ENCODE data around the gene STIMATE.

Gene STIMATE

GRCh38 chr3:52893723-52894122, 3.6 kb downstream of the STIMATE start:
- no peak for DNase-seq (ENCODE audit: low spot score)

GRCh38 chr3:52892625-52893311, 4.6 kb downstream of the STIMATE start:
- DNase-seq (ENCODE audit: low spot score) = no peak

- DNase-seq (ENCODE audit: low spot score) = no peak
Measured at GRCh38 chr3:52892290-52892624, 5.1 kb downstream of the STIMATE start.

- DNase-seq (ENCODE audit: low spot score) = no peak
Measured at GRCh38 chr3:52891615-52892081, 5.7 kb downstream of the STIMATE start.

GRCh38 chr3:52891164-52891563, 6.2 kb downstream of the STIMATE start:
- no peak for DNase-seq (ENCODE audit: low spot score)

GRCh38 chr3:52890735-52891134, 6.6 kb downstream of the STIMATE start:
- DNase-seq (ENCODE audit: low spot score) = no peak

- DNase-seq (ENCODE audit: low spot score) = no peak
Measured at GRCh38 chr3:52889901-52890300, 7.4 kb downstream of the STIMATE start.

GRCh38 chr3:52887166-52887565, 10.2 kb downstream of the STIMATE start:
- DNase-seq (ENCODE audit: low spot score) = no peak

GRCh38 chr3:52886049-52886730, 11.2 kb downstream of the STIMATE start:
- DNase-seq (ENCODE audit: low spot score) = no peak

GRCh38 chr3:52882377-52882776, 15.0 kb downstream of the STIMATE start:
- no peak for DNase-seq (ENCODE audit: low spot score)

GRCh38 chr3:52881871-52882270, 15.5 kb downstream of the STIMATE start:
- DNase-seq (ENCODE audit: low spot score) = no peak

- no peak for DNase-seq (ENCODE audit: low spot score)
Measured at GRCh38 chr3:52880474-52880873, 16.9 kb downstream of the STIMATE start.

GRCh38 chr3:52880047-52880446, 17.3 kb downstream of the STIMATE start:
- DNase-seq (ENCODE audit: low spot score) = no peak

GRCh38 chr3:52879581-52879980, 17.8 kb downstream of the STIMATE start:
- no peak for DNase-seq (ENCODE audit: low spot score)

GRCh38 chr3:52879090-52879489, 18.3 kb downstream of the STIMATE start:
- no peak for DNase-seq (ENCODE audit: low spot score)

- no peak for DNase-seq (ENCODE audit: low spot score)
Measured at GRCh38 chr3:52877085-52877484, 20.3 kb downstream of the STIMATE start.

- DNase-seq (ENCODE audit: low spot score) = no peak
Measured at GRCh38 chr3:52874864-52875587, 22.3 kb downstream of the STIMATE start.

- DNase-seq (ENCODE audit: low spot score) = no peak
Measured at GRCh38 chr3:52874160-52874701, 23.1 kb downstream of the STIMATE start.

GRCh38 chr3:52873433-52874159, 23.8 kb downstream of the STIMATE start:
- DNase-seq (ENCODE audit: low spot score) = no peak

- DNase-seq (ENCODE audit: low spot score) = no peak
Measured at GRCh38 chr3:52872245-52872644, 25.1 kb downstream of the STIMATE start.

- no peak for DNase-seq (ENCODE audit: low spot score)
Measured at GRCh38 chr3:52871761-52872160, 25.6 kb downstream of the STIMATE start.

- DNase-seq (ENCODE audit: low spot score) = no peak
Measured at GRCh38 chr3:52870471-52870870, 26.9 kb downstream of the STIMATE start.
